HG03432 (cell line): ENCODE data around the gene CNN2.

Experiments
- ATAC-seq: cut with Tn5 transposase; IDR thresholded peaks from one replicate; pipeline ENCODE4 v1.9.1; 2021; ENCODE audit warnings: mild to moderate bottlenecking, moderate library complexity; ENCODE audit not compliant: unreplicated experiment

Gene CNN2

GRCh38 chr19:1026783-1027649 lies 608 bp downstream of the CNN2 start:
- no peak for ATAC-seq

GRCh38 chr19:1027650-1028061 lies 1.2 kb downstream of the CNN2 start:
- no peak for ATAC-seq

- no peak for ATAC-seq
Measured at GRCh38 chr19:1028062-1028926, 1.9 kb downstream of the CNN2 start.

- no peak for ATAC-seq
Measured at GRCh38 chr19:1032264-1032867, 6.0 kb downstream of the CNN2 start.

- no peak for ATAC-seq
Measured at GRCh38 chr19:1035998-1036621, 9.7 kb downstream of the CNN2 start.

GRCh38 chr19:1037621-1038064 lies 11.2 kb downstream of the CNN2 start:
- no peak for ATAC-seq

- ATAC-seq, result no peak
Measured at GRCh38 chr19:1038978-1039645, 12.7 kb downstream of the CNN2 start.

- peak; percentile 75 for ATAC-seq
Measured at GRCh38 chr19:1039646-1040475, 13.5 kb downstream of the CNN2 start, which contains the start of gene ABCA7. ABCA7 (plus strand) TSS chr19:1040107; CDS start chr19:1041362, 1,255 bp downstream.

GRCh38 chr19:1040476-1041271 lies 14.3 kb downstream of the CNN2 start:
- ATAC-seq, result peak; percentile 35

- no peak for ATAC-seq
Measured at GRCh38 chr19:1041272-1041834, 14.9 kb downstream of the CNN2 start.

- no peak for ATAC-seq
Measured at GRCh38 chr19:1041835-1042685, 15.7 kb downstream of the CNN2 start.

- ATAC-seq, result no peak
Measured at GRCh38 chr19:1042689-1043511, 16.5 kb downstream of the CNN2 start.

- no peak for ATAC-seq
Measured at GRCh38 chr19:1045247-1045603, 18.8 kb downstream of the CNN2 start.

- no peak for ATAC-seq
Measured at GRCh38 chr19:1046117-1046626, 19.8 kb downstream of the CNN2 start.

GRCh38 chr19:1046836-1047695 lies 20.7 kb downstream of the CNN2 start:
- ATAC-seq, result no peak
